Measurements from ENCODE around the gene WASF3. TPM values are rescaled to one million over a fixed set of nuclear protein-coding genes. Genes with fewer than 3 reads are reported as not detected.

Gene WASF3
- total RNA-seq, 4 donors from 2014 or later: 1.4 to 13.9 (median 2.8) TPM

GRCh38 chr13:26677156-26677555 is 119.7 kb downstream of the WASF3 start:
- no peak for DNase-seq
- 55 to 59% methylated on average over 4 of the region's 4 CpGs for WGBS, 2 donors
- intact Hi-C loops (cut with DNase I): no loop called here
- TF ChIP-seq POLR2A (IDR thresholded peaks at IDR 0.05): no peak
- TF ChIP-seq CTCF (IDR thresholded peaks at IDR 0.05): no peak
- H3K36me3 ChIP-seq: peaks cover 0 to 27% (median 0%) of the 10 kb centered on the region in 3 donors
- no peak overlapping the region for H3K4me3 ChIP-seq
- no peaks in the 10 kb centered on the region for H3K9me3 ChIP-seq
- no peaks in the 10 kb centered on the region for H3K4me1 ChIP-seq
- no peak overlapping the region for H3K27ac ChIP-seq
- H3K27me3 ChIP-seq: no peaks in the 10 kb centered on the region

DNA sequence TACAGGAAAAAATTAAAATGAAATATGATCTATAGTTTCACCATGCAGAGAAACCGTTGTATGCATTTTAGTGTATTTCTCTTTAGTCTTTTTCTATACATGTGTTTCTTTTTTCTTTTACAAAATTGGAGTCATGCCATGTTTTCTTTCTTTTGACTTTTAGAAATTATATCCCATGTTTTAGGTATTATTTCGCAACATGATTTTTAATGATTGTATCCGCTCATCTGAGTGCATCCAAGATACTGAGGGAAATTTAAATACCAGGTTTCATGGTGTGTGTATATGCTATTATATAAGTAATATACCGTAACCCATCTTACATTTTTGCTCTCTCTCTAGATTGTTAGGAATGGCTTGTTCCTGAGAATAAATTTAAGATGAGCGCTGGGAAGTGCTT is 120.8 kb downstream of the WASF3 start:
- no peak for TF ChIP-seq CTCF (IDR thresholded peaks at IDR 0.05)
- no peak for TF ChIP-seq POLR2A (IDR thresholded peaks at IDR 0.05)
- H3K27me3 ChIP-seq: no peaks in the 10 kb centered on the region
- no peak for DNase-seq
- H3K36me3 ChIP-seq: peaks cover 0 to 38% (median 0%) of the 10 kb centered on the region in 3 donors
- intact Hi-C loops (cut with DNase I): no loop called here
- no peak overlapping the region for H3K4me3 ChIP-seq
- whole genome bisulfite sequencing, 2 donors: 88 to 91% methylated on average over 5 of the region's 5 CpGs
- H3K27ac ChIP-seq: no peak overlapping the region
- no peaks in the 10 kb centered on the region for H3K9me3 ChIP-seq
- no peaks in the 10 kb centered on the region for H3K4me1 ChIP-seq

DNA sequence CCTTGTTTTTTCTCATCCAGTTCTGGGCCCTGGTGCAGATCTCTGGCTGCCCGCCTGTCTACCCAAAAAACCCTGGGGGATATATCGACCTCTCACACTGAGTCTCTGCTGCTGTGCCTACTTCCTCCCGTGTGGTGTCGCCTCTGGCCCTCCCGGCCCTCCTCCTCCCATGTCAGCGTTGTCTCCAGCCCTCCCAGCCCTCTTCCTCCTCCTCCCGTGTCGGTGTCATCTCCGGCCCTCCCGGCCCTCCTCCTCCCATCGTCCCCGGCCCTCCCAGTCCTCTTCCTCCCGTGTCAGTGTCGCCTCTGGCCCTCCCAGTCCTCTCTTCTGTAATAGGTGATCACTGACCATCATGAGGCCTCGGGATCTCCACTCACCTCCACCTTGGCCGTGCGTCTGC is 121.3 kb downstream of the WASF3 start:
- 70 to 77% methylated on average over 16 to 17 of the region's 17 CpGs for WGBS, 2 donors
- Histone ChIP-seq H3K9me3 (no peaks in the 10 kb centered on the region), H3K4me3 (no peak overlapping the region), H3K36me3 (peaks cover 0 to 42% (median 0%) of the 10 kb centered on the region in 3 donors), H3K27me3 (no peaks in the 10 kb centered on the region), H3K4me1 (no peaks in the 10 kb centered on the region), H3K27ac (no peak overlapping the region)
- intact Hi-C loops (cut with DNase I): no loop called here
- no peak for TF ChIP-seq CTCF (IDR thresholded peaks at IDR 0.05)
- no peak for TF ChIP-seq POLR2A (IDR thresholded peaks at IDR 0.05)
- DNase-seq: no peak

- TF ChIP-seq CTCF (IDR thresholded peaks at IDR 0.05): no peak
- TF ChIP-seq POLR2A (IDR thresholded peaks at IDR 0.05): no peak
- Histone ChIP-seq H3K27me3 (no peaks in the 10 kb centered on the region), H3K36me3 (peaks cover 0 to 47% (median 0%) of the 10 kb centered on the region in 3 donors), H3K4me1 (no peaks in the 10 kb centered on the region), H3K27ac (no peak overlapping the region), H3K4me3 (no peak overlapping the region), H3K9me3 (no peaks in the 10 kb centered on the region)
- 84% methylated on average over 5 of the region's 5 CpGs for WGBS, 2 donors
- no peak for DNase-seq
- intact Hi-C loops (cut with DNase I): no loop called here
Observed at GRCh38 chr13:26679411-26680122, 122.1 kb downstream of the WASF3 start.

- Histone ChIP-seq H3K9me3 (no peaks in the 10 kb centered on the region), H3K27me3 (no peaks in the 10 kb centered on the region), H3K4me1 (no peaks in the 10 kb centered on the region), H3K4me3 (no peak overlapping the region), H3K27ac (no peak overlapping the region), H3K36me3 (peaks cover 0 to 48% (median 0%) of the 10 kb centered on the region in 3 donors)
- WGBS, 2 donors: 87 to 100% methylated on average over 3 to 9 of the region's 9 CpGs
- DNase-seq: no peak
- TF ChIP-seq CTCF (IDR thresholded peaks at IDR 0.05): no peak
- no peak for TF ChIP-seq POLR2A (IDR thresholded peaks at IDR 0.05)
- intact Hi-C loops (cut with DNase I): no loop called here
Observed at GRCh38 chr13:26680123-26680450, 122.6 kb downstream of the WASF3 start.

All from esophagus squamous epithelium (tissue), 5 donors.